Uterus (tissue), 2 donors: ENCODE data around the gene NCKAP1.

Source experiments
- POLR2A ChIP-seq, 2 donors: fragments of 450-650 bp; IDR thresholded peaks; one replicate each; pipeline ENCODE4 v1.6.1; 2016; ENCODE audit warnings: antibody characterized with exemption in 2 of 2, mild to moderate bottlenecking in 1 of 2, moderate library complexity in 1 of 2
- TF ChIP-seq, protein P1 (sequence below), 4 experiments: fragments of 200-600 bp in 2 of 4; fragments of 450-650 bp in 2 of 4; sonication (generic) in 2 of 4; IDR thresholded peaks; one replicate each; pipeline ENCODE4 v1.5.1; 2016 to 2019; ENCODE audit warnings: antibody characterized with exemption in 4 of 4, mild to moderate bottlenecking in 2 of 4, moderate library complexity in 1 of 4

DNA sequence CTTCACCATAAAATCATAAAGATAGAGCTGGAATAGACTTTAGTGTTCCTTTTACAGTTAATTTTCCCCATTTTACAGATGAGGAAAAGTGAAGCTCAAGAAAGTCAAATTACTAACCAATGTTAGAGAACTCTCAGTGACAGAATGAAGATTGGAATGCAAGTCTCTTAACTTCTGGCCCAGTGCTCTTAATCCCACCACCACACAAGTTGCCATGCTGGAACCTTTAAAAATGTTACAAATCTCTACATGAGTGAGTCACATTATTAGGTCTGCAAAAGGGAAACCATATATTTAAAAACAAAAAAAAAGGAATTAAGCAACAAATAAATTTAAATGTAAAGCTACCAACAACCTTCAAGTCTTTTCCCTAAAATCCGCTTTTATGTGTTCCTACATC lies 3.5 kb downstream of the NCKAP1 start:
- TF ChIP-seq, protein P1, sequence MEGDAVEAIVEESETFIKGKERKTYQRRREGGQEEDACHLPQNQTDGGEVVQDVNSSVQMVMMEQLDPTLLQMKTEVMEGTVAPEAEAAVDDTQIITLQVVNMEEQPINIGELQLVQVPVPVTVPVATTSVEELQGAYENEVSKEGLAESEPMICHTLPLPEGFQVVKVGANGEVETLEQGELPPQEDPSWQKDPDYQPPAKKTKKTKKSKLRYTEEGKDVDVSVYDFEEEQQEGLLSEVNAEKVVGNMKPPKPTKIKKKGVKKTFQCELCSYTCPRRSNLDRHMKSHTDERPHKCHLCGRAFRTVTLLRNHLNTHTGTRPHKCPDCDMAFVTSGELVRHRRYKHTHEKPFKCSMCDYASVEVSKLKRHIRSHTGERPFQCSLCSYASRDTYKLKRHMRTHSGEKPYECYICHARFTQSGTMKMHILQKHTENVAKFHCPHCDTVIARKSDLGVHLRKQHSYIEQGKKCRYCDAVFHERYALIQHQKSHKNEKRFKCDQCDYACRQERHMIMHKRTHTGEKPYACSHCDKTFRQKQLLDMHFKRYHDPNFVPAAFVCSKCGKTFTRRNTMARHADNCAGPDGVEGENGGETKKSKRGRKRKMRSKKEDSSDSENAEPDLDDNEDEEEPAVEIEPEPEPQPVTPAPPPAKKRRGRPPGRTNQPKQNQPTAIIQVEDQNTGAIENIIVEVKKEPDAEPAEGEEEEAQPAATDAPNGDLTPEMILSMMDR (IDR thresholded peaks at IDR 0.05): no peak
- no peak for TF ChIP-seq POLR2A (IDR thresholded peaks at IDR 0.05)
